ENCODE data around the gene ATPAF2. TPM values are rescaled to one million over a fixed set of nuclear protein-coding genes. Genes with fewer than 3 reads are reported as not detected.

ATPAF2 gene
- total RNA-seq, 4 donors from 2014 or later, result 8.3 to 19.9 (median 12.3) TPM

- no peak for ATAC-seq
Observed at GRCh38 chr17:18028114-18028951, 10.6 kb downstream of the ATPAF2 start.

DNA sequence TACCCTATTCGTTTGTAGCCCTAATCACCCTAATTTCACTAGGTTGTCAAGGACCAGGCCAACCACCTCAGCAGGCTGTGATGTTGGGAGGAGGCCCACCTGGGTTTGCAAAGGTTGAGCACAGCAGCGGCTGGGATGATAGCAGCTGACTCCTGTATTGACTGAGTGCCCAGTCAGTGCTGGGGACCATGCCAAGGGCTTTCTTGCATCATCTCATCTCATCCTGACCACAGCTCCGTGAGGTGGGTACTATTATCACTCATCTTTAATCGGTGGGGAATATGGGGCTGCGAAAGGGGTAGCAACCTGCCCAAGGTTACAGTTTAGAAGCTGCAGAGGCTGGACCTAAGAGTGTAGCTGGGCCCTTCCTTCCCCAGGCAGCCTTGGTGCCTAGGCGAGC lies 11.7 kb downstream of the ATPAF2 start:
- Histone ChIP-seq H3K27ac (no peak overlapping the region), H3K4me1 (no peaks in the 10 kb centered on the region), H3K4me3 (no peak overlapping the region), H3K27me3 (no peaks in the 10 kb centered on the region), H3K9me3 (no peaks in the 10 kb centered on the region), H3K36me3 (peaks cover 0 to 53% of the 10 kb centered on the region in 2 donors)
- 33 to 75% methylated on average over 1 of the region's 6 CpGs for WGBS, 2 donors (ENCODE audit: low coverage in 1 of 2)
- ATAC-seq, result no peak
- TF ChIP-seq EP300 (IDR thresholded peaks at IDR 0.05) (no peak), POLR2A (IDR thresholded peaks at IDR 0.05) (no peak), POLR2AphosphoS5 (IDR thresholded peaks at IDR 0.05) (no peak)
- TF ChIP-seq, protein P1, sequence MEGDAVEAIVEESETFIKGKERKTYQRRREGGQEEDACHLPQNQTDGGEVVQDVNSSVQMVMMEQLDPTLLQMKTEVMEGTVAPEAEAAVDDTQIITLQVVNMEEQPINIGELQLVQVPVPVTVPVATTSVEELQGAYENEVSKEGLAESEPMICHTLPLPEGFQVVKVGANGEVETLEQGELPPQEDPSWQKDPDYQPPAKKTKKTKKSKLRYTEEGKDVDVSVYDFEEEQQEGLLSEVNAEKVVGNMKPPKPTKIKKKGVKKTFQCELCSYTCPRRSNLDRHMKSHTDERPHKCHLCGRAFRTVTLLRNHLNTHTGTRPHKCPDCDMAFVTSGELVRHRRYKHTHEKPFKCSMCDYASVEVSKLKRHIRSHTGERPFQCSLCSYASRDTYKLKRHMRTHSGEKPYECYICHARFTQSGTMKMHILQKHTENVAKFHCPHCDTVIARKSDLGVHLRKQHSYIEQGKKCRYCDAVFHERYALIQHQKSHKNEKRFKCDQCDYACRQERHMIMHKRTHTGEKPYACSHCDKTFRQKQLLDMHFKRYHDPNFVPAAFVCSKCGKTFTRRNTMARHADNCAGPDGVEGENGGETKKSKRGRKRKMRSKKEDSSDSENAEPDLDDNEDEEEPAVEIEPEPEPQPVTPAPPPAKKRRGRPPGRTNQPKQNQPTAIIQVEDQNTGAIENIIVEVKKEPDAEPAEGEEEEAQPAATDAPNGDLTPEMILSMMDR (IDR thresholded peaks at IDR 0.05), result no peak

More at GRCh38 chr17:18028114-18028951, 10.6 kb downstream of the ATPAF2 start:
- WGBS, 2 donors (ENCODE audit: low coverage in 1 of 2), result 69 to 77% methylated on average over 5 to 8 of the region's 11 CpGs
- no peaks in the 10 kb centered on the region for H3K27me3 ChIP-seq
- H3K4me3 ChIP-seq, result no peak overlapping the region
- no peak overlapping the region for H3K27ac ChIP-seq
- no peak for TF ChIP-seq POLR2AphosphoS5 (IDR thresholded peaks at IDR 0.05)
- TF ChIP-seq, protein P1 (IDR thresholded peaks at IDR 0.05), result no peak
- TF ChIP-seq POLR2A (IDR thresholded peaks at IDR 0.05), result no peak
- no peak for TF ChIP-seq EP300 (IDR thresholded peaks at IDR 0.05)
- H3K36me3 ChIP-seq, result peaks cover 0 to 49% of the 10 kb centered on the region in 2 donors
- H3K9me3 ChIP-seq, result no peaks in the 10 kb centered on the region
- no peaks in the 10 kb centered on the region for H3K4me1 ChIP-seq

- Histone ChIP-seq H3K36me3 (peaks cover 0 to 64% of the 10 kb centered on the region in 2 donors), H3K4me3 (no peak overlapping the region), H3K4me1 (no peaks in the 10 kb centered on the region), H3K27ac (no peak overlapping the region), H3K9me3 (no peaks in the 10 kb centered on the region), H3K27me3 (no peaks in the 10 kb centered on the region)
- TF ChIP-seq POLR2AphosphoS5 (IDR thresholded peaks at IDR 0.05), result no peak
- TF ChIP-seq EP300 (IDR thresholded peaks at IDR 0.05), result no peak
- 0 to 80% methylated on average over 1 to 2 of the region's 11 CpGs for WGBS, 2 donors (ENCODE audit: low coverage in 1 of 2)
- no peak for ATAC-seq
Observed at GRCh38 chr17:18025945-18026776, 12.8 kb downstream of the ATPAF2 start.

DNA sequence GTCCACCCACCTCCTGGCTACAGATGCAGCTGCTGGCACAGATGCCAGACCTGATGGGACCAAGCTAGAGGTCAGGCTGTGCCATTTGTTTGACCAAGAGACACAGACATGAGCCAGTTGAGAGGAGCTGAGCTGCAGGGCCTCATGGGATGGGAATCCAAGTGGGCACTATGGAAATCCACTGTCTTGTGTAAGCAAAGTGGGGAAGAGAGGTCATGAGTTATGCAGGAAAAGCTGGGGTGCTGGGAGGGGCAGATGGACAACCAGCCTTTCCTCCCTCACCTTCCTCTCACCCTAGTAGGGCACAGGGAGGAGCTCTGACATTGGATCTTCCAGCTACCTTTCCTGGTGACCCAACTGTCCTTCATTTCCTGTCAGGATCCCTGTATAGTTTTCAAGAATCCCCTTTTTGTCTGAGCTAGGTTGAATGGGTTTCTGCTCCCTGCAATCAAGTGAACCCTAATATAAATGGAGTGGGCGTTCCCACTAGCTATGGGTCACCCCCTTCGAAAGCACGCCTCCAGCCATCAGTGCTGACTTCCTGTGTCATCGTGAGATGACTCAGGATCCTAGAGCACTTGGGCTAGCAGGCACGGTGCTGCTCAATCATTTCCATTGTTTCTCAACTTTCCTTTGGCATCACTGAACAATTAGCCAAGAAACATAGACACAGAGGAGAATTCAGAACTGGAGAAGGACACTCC lies 13.6 kb downstream of the ATPAF2 start:
- Histone ChIP-seq H3K4me3 (no peak overlapping the region), H3K36me3 (peaks cover 0 to 69% of the 10 kb centered on the region in 2 donors), H3K9me3 (no peaks in the 10 kb centered on the region), H3K4me1 (no peaks in the 10 kb centered on the region), H3K27me3 (no peaks in the 10 kb centered on the region), H3K27ac (no peak overlapping the region)
- WGBS, 2 donors (ENCODE audit: low coverage in 1 of 2), result 48 to 60% methylated on average over 2 to 5 of the region's 5 CpGs
- TF ChIP-seq EP300 (IDR thresholded peaks at IDR 0.05) (no peak), POLR2A (IDR thresholded peaks at IDR 0.05) (no peak), POLR2AphosphoS5 (IDR thresholded peaks at IDR 0.05) (no peak)
- TF ChIP-seq, protein P1 (IDR thresholded peaks at IDR 0.05), result no peak
- no peak for ATAC-seq

DNA sequence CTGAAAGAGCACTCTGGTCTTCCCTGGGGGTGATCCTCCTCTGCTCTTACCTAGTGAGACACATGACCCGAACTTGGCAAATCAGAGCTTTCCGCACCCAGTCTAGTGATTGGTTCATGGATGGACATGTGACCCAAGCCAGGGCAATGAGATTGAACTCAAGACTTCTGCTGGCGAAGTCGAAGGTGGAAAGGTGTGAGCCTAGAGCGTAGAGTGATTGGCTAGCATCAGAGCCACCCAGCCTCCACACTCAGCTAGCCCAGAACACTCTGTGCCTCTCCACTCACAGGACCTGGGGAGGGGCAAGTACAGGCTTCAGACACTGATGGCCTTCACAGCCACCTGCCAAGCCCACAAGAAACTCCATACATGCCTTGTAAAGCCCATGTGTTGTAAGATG lies 17.6 kb downstream of the ATPAF2 start:
- no peaks in the 10 kb centered on the region for H3K9me3 ChIP-seq
- no CpG with 5 or more reads among the region's 5 CpGs for WGBS, 2 donors (ENCODE audit: low coverage in 1 of 2)
- H3K36me3 ChIP-seq, result peaks cover 0 to 71% of the 10 kb centered on the region in 2 donors
- H3K4me3 ChIP-seq, result no peak overlapping the region
- peaks cover 0 to 6% (median 0%) of the 10 kb centered on the region in 3 donors for H3K4me1 ChIP-seq
- TF ChIP-seq EP300 (IDR thresholded peaks at IDR 0.05) (no peak), POLR2A (IDR thresholded peaks at IDR 0.05) (no peak), POLR2AphosphoS5 (IDR thresholded peaks at IDR 0.05) (no peak)
- TF ChIP-seq, protein P1 (IDR thresholded peaks at IDR 0.05), result no peak
- H3K27me3 ChIP-seq, result no peaks in the 10 kb centered on the region
- no peak for ATAC-seq
- H3K27ac ChIP-seq, result no peak overlapping the region

All from gastroesophageal sphincter (tissue), 4 donors.